ENCODE measurements around the gene APP.

Gene APP

DNA sequence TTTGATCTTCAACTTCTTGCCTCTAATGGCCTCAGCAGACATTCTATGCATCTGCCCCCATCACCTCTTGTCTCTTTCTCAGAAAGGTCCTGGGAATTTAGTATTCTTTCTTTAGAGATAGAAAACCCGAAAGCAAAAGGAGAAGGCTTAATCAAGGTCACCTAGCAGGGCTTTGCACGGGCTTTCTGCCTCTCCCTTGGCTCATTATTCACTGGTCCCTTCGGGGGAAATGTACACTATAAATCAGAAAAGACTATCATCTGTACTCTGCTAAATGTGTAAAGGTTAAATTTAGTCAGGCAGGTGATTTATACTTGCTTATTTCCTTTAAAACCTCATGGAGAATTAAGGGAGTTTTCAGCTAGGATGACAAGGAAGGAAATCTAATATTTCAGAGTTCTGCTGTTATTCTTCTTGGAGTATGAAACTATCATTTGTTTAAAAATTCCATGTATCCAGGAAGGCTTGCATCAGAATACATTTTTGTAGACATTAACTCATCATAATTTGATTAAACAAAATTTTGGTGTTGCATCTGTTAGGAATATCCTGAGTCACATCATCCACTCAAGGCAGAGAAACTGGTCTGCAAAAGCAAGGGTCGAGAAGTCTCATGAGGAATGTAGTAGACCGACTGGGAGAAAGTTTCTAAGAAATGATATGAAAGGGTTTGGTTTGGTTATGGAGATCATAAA, 311.2 kb downstream of the APP start:
- DNase-seq = no peak

DNA sequence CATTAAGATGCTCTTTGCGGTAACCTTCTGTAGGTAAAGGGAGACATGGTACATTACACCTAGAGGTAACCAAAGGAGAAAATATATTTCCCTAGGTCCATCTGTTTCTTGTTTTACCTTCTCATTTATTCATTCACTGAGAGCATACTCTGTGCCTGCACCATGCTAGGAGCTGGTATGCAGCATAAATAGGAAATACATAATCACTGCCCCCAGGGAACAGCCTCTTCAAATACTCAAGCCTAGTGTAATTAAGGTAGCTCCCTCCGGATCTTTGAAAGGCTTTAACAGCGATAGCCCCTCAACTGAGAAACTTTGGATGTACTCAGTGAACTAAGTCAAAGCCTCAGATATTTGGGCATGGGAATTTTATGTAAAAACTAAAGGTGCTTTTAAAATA, 312.2 kb downstream of the APP start:
- DNase-seq = no peak

DNA sequence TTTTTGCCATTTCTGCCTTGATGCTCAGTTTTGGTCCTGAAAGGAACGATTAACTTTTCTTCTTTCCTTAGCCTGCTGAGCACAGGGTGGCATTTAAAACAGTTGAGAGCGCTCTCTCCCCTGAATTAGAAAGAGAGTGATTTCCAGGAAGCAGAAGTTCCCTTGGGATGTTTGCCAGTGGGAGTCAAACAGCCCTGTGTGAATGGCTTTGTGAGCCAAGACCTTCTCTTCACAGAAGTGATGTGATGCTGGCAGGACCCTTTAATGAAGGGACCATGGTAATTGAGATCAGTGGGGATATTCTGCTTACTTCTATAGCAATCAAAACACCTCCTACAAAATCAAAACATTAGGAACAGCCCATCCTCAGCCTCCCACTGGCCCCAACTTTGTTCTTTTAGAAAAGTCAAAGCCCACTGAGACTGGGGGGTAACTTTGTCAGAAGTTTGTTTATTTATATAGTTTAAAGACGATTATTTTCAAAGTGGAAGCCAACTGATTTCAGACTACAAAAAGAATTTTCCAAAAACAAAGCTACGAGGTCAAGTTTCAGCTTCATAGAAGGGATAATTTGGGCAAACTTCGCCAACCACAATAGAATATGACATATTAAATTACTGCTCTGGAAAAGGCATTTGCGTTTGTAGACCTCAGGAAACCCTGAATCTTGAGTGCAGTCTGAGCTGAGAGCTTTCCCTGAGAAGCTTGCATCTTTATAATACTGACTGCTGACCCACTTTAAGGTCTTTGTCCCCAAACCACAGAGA, 313.1 kb downstream of the APP start:
- no peak for DNase-seq

DNA sequence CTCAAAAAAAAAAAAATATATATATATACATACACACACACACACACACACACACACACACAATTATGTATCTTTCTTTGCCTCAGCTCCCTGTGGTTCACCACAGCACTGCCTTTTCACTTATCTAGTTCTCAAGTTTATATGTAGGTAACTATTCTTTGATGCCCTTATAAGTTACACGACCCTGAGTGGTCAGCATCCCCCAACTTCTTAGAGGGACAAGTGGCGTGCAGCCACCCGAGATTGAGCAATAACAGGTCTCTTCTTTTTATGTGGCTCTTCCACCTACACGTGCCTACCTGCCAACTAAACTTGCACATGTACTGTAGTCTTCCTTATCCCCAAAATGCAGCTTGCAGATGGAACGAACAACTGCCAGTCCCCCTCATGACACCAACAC, 315.0 kb downstream of the APP start:
- no peak for DNase-seq

DNA sequence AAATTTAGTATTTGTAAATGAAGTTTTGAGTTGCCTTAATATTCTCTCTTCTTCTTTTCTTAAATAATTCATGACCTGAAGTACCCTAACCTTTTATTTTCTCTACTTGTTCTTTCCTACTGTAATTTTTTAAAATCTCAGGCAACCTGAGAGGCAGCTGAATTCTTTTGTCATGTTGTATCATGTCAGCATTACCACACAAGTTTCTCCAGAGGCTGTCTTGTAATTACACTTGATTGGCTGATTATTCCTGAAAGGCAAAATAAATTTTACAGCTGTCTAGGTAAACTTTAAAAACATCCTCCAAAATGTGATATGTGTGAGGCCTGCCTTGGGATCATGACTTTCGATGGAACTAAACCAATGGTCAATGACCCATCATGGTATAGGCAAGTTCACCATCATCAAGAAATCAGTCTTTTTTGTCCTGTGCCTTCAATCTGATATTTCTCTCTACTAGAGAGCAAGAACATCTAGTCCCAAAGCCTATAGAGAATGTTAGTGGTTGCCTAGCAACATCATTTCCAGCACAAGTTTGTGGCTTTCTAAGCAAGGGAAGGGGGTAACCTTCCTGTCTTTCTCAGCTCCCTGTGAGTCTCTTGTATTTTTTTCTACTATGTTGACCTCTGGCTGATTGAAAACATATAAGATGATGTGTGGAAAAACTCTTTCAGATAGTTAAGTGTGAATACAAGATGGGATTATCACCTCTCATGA, 320.3 kb downstream of the APP start:
- no peak for DNase-seq

DNA sequence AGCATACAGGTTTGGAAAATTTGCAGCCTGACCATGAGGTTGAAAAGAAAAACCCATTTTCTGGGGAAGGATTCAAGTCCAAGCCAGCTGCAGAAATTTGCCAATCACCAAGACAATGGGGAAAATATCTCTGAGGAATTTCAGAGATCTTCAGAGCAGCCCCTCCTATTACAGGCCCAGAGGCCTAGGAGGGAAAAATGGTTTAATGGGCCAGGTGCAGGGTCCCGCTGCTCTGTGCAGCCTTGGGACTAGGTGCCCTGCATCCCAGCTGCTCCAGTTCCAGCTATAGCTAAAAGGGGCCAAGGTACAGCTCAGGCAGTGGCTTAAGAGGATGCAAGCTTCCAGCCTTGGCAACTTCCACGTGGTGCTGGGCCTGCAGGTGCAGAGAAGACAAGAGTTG, 322.3 kb downstream of the APP start:
- no peak for DNase-seq

DNA sequence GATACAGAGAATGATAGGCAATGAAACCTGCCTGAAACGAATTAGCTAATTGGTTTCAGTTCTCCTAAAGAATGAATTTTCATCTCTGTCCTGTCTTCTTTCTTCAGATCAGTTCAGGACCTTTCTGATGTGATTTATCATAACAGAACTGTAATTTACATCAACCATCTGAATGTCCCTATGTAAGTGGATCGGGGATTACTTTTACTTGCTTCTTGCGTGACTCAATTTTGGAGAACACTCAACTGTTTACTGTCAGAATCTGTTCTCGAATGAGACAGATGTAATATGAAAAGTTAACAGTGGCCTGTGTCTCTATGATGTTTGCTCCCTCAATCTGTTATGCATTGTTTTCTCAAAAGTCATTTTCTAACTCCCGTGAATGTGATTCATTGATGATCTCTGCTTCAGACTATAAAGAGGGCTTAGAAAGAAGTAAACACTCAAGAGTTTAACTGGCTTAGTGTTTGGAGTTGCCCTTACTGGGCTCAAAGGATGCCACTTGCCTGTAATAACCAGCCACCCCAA, 324.8 kb downstream of the APP start:
- DNase-seq = no peak

DNA sequence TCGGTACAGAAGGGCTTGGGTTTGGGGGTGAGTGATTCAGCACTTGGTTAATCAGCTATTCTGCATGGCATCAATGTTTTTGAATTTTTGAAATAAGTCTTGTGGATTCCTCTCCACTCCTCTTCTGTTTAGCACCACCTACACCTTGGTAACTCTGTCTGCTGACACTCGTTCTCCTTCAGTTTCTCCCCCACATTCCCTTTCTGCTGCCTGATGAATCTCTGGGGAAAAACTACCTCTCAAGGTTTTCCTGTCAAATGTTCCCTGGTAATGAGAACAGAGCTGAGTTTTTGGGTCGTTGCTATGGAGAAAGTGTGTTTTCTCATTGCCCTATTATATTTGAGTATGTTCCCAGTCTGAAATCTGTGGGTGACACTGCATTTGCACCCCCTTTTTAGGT, 327.6 kb downstream of the APP start:
- DNase-seq = no peak

DNA sequence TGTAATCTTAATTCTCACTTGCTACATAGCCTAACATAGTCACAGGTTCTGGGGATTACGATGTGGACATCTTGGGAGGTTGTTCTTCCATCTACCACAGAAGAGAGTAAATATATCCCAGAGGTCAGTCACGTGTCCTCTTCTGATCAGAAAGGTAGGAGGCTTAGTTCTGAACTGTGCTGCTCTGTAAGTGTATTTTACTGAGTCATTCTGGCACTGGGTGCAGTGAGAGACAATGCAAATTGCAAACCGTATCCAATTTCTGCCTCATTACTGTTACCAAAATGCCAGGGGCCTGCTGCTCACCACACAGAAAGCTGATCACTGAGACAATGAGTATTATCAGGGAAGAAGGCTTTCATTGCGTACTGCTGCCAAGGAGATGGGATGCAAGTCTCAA, 331.8 kb downstream of the APP start:
- DNase-seq = no peak

DNA sequence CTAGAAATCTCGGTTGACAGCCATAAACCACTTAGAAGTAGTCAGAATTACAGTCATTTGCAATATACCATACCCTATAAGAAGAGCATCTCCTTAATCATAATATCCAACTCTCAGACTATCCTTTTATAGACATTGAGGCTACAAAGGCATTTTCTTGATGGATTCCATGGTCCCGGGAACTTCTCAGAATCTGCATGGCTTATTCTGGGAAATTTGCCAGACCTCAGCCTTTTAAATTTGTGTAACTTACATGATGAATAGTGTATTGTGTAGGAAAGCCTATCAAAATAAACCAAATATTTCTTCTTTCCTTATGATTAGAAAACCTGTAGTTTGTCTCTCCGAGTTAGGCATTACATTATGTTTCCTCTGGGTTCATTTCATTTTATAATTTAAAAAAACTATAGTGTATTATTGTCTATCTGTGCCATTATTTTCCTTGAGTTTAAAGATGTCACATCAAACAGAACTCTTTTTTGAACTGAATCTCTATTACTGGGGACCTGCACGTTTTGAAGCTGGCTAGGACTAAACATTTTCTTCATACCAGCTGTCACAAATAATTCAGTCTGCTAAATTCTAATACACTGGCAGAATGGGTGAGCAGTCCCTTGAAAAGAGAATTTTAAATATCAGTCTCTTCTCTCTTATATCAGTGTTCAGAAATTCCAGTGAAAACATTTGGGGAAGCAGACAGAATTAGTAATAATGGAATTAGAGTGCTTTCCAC, 332.9 kb downstream of the APP start:
- DNase-seq = no peak

DNA sequence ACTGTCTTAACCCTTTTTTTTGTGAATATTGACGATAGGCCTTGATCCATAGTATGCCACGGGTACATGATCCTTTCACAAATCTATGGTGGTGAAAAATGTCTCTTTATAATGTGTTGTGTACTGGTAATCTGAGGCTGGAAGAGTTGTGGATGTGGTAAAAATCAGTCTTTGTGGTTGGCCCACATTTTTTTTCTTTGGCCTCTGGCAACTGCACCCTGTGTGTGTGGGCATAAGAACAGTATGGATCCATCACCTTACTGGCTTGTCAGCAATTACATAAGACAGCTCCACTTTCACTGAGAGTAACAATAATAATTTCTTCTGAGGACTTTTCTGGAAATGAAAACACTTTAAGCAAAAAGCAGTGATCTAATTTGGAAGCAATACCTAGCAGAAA, 334.2 kb downstream of the APP start:
- DNase-seq = no peak

DNA sequence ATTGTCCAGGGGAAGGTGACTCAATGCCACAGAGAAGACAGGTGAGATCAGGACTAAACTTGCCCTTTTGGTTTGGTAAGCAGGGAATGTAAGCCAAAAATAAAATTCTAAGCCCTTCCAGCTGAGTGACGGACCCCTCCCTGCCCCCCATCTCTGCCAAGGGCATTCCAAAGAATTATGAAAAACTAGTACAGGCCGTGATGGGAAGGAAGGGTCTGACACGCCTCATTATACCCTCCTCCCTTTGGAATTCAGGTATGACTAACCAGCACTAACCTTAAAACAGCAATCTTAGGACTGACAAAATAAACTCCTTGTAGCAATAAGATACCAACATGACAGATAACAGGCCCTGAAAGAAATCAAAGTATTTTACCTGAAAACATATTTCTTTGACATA, 336.2 kb downstream of the APP start:
- no peak for DNase-seq

DNA sequence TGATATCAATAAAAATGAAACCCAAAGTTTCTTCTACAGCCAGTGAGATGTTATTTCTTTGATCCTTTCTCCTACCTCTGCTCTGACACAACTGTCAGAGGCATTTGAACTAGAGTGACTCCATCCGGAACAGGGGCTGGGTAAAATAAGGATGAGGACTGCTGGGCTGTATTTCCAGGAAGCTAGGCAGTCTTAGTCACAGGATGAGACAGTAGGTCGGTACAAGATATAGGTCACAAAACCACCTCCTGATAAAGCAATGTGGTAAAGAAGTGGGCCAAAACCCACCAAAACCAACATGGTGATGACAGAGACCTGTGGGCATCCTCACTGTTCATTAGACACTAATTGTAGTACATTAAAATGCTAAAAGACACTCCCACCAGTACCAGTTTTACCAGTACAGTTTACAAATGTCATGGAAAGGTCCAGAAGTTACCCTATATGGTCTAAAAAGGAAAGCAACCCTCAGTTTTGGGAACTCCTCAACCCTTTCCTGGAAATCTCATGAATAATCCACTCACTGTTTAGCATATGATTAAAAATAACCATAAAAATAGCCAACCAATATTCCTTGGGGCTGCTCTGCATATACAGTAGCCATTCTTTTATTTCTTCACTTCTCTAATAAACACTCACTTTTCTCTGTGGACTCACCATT, 339.1 kb downstream of the APP start:
- DNase-seq = no peak
